Measurements from ENCODE around the gene OR8D2. TPM values are rescaled to one million over a fixed set of nuclear protein-coding genes. Genes with fewer than 3 reads are reported as not detected.
A peak's percentile ranks its signal among the peaks of the same experiment; 100 is the strongest.

Gene OR8D2
- total RNA-seq, 1 experiment from 2014 or later, result not detected

GRCh38 chr11:124322356-124322755, 2.4 kb upstream of the OR8D2 start:
- H3K4me1 ChIP-seq (ENCODE audit: insufficient read depth, low read length, poor library complexity, severe bottlenecking), result no peaks in the 10 kb centered on the region
- intact Hi-C loops (cut with micrococcal nuclease; ENCODE audit: unreplicated experiment), result no loop called here
- H3K9me3 ChIP-seq (ENCODE audit: low read depth, low read length, poor library complexity, severe bottlenecking), result no peaks in the 10 kb centered on the region
- H3K36me3 ChIP-seq (ENCODE audit: insufficient read depth, low read length, poor library complexity, severe bottlenecking), result no peaks in the 10 kb centered on the region
- H3K27me3 ChIP-seq (replicated peaks; ENCODE audit: insufficient read depth, low read depth, low read length, poor library complexity), result no peaks in the 10 kb centered on the region
- BruUV-seq (replicated peaks), result no TSS peak
- CTCF ChIA-PET, result no interaction called here
- H3K4me3 ChIP-seq (ENCODE audit: low read depth, low read length, poor library complexity, severe bottlenecking), result no peak overlapping the region
- no peak for DNase-seq (ENCODE audit: low spot score)
- TF ChIP-seq, protein P1, sequence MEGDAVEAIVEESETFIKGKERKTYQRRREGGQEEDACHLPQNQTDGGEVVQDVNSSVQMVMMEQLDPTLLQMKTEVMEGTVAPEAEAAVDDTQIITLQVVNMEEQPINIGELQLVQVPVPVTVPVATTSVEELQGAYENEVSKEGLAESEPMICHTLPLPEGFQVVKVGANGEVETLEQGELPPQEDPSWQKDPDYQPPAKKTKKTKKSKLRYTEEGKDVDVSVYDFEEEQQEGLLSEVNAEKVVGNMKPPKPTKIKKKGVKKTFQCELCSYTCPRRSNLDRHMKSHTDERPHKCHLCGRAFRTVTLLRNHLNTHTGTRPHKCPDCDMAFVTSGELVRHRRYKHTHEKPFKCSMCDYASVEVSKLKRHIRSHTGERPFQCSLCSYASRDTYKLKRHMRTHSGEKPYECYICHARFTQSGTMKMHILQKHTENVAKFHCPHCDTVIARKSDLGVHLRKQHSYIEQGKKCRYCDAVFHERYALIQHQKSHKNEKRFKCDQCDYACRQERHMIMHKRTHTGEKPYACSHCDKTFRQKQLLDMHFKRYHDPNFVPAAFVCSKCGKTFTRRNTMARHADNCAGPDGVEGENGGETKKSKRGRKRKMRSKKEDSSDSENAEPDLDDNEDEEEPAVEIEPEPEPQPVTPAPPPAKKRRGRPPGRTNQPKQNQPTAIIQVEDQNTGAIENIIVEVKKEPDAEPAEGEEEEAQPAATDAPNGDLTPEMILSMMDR (conservative IDR thresholded peaks at IDR 0.05; ENCODE audit: low read depth, low read length), result no peak
- no peak for TF ChIP-seq EZH2 (IDR thresholded peaks at IDR 0.05; ENCODE audit: borderline replicate concordance, low read depth, low read length, poor library complexity, severe bottlenecking)
- POLR2A ChIA-PET (ENCODE audit: low non-redundant PET), result no interaction called here
- no peak overlapping the region for H3K27ac ChIP-seq (ENCODE audit: low read depth, low read length, poor library complexity, severe bottlenecking)

DNA sequence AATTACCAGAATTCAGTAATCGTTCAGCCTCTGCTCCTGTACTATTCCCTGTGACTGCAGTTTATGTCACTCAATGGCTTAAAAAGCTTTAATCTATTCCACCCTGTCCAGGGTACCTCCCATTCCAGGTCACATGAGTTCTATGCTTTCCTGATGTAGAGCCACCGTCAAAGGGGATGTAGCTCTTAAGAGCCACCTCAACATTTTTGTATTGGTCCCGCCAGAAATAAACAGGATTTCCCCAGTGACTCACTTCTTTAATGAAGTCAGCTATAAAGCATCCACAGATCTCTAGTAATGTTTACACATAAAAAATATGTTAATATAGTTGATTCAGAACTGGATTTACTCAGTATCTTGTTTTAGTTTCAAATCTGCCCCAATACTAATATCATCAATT, 4.9 kb downstream of the OR8D2 start:
- Histone ChIP-seq H3K27ac (ENCODE audit: low read depth, low read length, poor library complexity, severe bottlenecking) (no peak overlapping the region), H3K4me3 (ENCODE audit: low read depth, low read length, poor library complexity, severe bottlenecking) (no peak overlapping the region), H3K36me3 (ENCODE audit: insufficient read depth, low read length, poor library complexity, severe bottlenecking) (no peaks in the 10 kb centered on the region), H3K9me3 (ENCODE audit: low read depth, low read length, poor library complexity, severe bottlenecking) (no peaks in the 10 kb centered on the region), H3K27me3 (replicated peaks; ENCODE audit: insufficient read depth, low read depth, low read length, poor library complexity) (no peaks in the 10 kb centered on the region), H3K4me1 (ENCODE audit: insufficient read depth, low read length, poor library complexity, severe bottlenecking) (no peaks in the 10 kb centered on the region)
- CTCF ChIA-PET, result no interaction called here
- intact Hi-C loops (cut with micrococcal nuclease; ENCODE audit: unreplicated experiment), result no loop called here
- TF ChIP-seq, protein P1 (conservative IDR thresholded peaks at IDR 0.05; ENCODE audit: low read depth, low read length), result no peak
- TF ChIP-seq EZH2 (IDR thresholded peaks at IDR 0.05; ENCODE audit: borderline replicate concordance, low read depth, low read length, poor library complexity, severe bottlenecking), result no peak
- POLR2A ChIA-PET (ENCODE audit: low non-redundant PET), result no interaction called here
- BruUV-seq (replicated peaks), result no TSS peak
- DNase-seq (ENCODE audit: low spot score), result peak; percentile 37

DNA sequence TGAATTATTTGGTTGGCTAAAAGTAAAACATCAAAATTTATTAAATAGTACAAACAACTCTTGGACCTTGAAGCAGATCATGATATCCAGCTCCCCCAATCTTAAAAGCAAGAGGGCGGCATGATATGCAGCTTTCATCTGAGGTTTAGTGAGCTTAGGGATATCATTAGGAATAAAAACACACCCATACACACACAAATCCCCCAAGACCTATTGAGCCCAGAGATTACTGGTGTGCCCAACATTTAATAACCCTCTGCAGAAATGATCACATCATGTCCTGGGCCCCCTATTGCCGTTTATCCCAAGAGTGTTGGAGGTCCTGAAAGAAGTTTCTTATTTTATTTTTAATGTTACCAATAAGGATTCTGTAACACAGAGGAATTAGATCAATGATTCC, 6.1 kb downstream of the OR8D2 start, which contains the start of gene OR8D1:
Gene OR8D1 (minus strand): TSS at position 101 of the 400 bp plus-strand sequence. CDS start 3,183 bp downstream, outside the sequence.
- no TSS peak for BruUV-seq (replicated peaks)
- Histone ChIP-seq H3K27ac (ENCODE audit: low read depth, low read length, poor library complexity, severe bottlenecking) (no peak within 1 kb of the TSS), H3K4me3 (ENCODE audit: low read depth, low read length, poor library complexity, severe bottlenecking) (no peak within 1 kb of the TSS), H3K36me3 (ENCODE audit: insufficient read depth, low read length, poor library complexity, severe bottlenecking) (no peaks in the 10 kb centered on the region), H3K27me3 (replicated peaks; ENCODE audit: insufficient read depth, low read depth, low read length, poor library complexity) (no peaks in the 10 kb centered on the region), H3K9me3 (ENCODE audit: low read depth, low read length, poor library complexity, severe bottlenecking) (no peaks in the 10 kb centered on the region), H3K4me1 (ENCODE audit: insufficient read depth, low read length, poor library complexity, severe bottlenecking) (no peaks in the 10 kb centered on the region)
- ChIA-PET CTCF (no interaction called here), POLR2A (ENCODE audit: low non-redundant PET) (no interaction called here)
- no peak for DNase-seq (ENCODE audit: low spot score)
- intact Hi-C loops (cut with micrococcal nuclease; ENCODE audit: unreplicated experiment), result no loop called here
- TF ChIP-seq, protein P1 (conservative IDR thresholded peaks at IDR 0.05; ENCODE audit: low read depth, low read length), result no peak
- no peak for TF ChIP-seq EZH2 (IDR thresholded peaks at IDR 0.05; ENCODE audit: borderline replicate concordance, low read depth, low read length, poor library complexity, severe bottlenecking)
